Measurements from ENCODE around the gene DNAH7.

DNA sequence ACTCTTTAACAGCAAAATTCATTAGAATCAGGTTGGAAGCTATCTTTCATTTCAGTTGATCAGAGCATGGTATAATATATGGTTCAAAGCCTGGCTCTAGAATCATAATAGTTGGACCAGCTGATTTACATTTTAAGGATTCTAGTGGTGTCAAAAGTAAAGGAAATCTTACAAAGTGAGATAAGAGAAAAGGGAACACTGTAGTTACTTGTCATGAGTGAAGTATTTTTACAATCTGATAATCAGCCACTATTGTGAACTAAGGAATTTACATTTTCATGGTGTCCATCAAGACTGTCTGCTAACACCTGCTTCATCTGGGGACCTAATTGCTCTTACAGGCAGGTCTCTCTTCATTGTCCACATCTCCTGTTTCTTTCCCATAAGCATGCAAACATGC lies 250.5 kb downstream of the DNAH7 start:
- TF ChIP-seq, protein P1, sequence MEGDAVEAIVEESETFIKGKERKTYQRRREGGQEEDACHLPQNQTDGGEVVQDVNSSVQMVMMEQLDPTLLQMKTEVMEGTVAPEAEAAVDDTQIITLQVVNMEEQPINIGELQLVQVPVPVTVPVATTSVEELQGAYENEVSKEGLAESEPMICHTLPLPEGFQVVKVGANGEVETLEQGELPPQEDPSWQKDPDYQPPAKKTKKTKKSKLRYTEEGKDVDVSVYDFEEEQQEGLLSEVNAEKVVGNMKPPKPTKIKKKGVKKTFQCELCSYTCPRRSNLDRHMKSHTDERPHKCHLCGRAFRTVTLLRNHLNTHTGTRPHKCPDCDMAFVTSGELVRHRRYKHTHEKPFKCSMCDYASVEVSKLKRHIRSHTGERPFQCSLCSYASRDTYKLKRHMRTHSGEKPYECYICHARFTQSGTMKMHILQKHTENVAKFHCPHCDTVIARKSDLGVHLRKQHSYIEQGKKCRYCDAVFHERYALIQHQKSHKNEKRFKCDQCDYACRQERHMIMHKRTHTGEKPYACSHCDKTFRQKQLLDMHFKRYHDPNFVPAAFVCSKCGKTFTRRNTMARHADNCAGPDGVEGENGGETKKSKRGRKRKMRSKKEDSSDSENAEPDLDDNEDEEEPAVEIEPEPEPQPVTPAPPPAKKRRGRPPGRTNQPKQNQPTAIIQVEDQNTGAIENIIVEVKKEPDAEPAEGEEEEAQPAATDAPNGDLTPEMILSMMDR (IDR thresholded peaks at IDR 0.05), result no peak
- no peak for TF ChIP-seq POLR2A (IDR thresholded peaks at IDR 0.05)
